GM12891 (cell line): ENCODE measurements around the gene POSTN.

ENCODE experiments used
- POLR2A ChIP-seq: IDR thresholded peaks from 2 replicates; pipeline ENCODE4 v1.6.1; 2011; ENCODE audit warnings: low read depth, low read length, control low read depth
- POLR2AphosphoS5 ChIP-seq: IDR thresholded peaks from 2 replicates; pipeline ENCODE4 v1.6.1; 2011; ENCODE audit warnings: low read depth, low read length, control low read depth
- SPI1 ChIP-seq: IDR thresholded peaks from 2 replicates; pipeline ENCODE4 v1.6.1; 2011; ENCODE audit warnings: low read depth, low read length, control low read depth
- TAF1 ChIP-seq: IDR thresholded peaks from 2 replicates; pipeline ENCODE4 v1.6.1; 2011; ENCODE audit warnings: low read depth, low read length, control low read depth

DNA sequence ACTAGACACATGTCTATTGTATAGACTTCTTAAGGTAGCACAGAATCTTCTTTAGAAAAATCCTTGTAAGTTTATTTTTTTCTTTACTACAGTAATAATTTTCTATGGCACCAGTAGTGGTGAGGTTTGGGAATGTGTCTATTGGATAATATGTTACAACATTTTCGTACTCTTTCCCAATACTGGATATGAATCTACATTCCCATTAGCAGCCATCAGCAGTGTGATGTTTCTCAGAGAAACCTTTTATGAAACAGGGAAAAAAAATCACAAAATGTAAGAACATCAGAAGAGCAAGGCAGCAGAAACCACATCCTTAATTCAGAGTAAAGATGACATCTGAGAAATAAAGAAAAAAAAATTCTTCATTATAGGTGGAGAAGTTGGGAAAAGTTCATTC lies 83.3 kb downstream of the POSTN start:
- TF ChIP-seq POLR2AphosphoS5: no peak
- TF ChIP-seq POLR2A: no peak
- TF ChIP-seq TAF1: no peak
- no peak for TF ChIP-seq SPI1
